Suprapubic skin (tissue), 3 donors: Measurements from ENCODE around the gene KCNK18.
"Not testable (repeated sequence)": the region's sequence is repeated elsewhere in the genome, so short reads cannot be mapped to it uniquely, and the experiment has no call there.

Experiments used
- POLR2A ChIP-seq, 2 donors: fragments of 450-650 bp; IDR thresholded peaks; one replicate each; pipeline ENCODE4 v1.6.1; 2017; ENCODE audit warnings: antibody characterized with exemption in 2 of 2, mild to moderate bottlenecking in 2 of 2, moderate library complexity in 2 of 2
- TF ChIP-seq, protein P1 (sequence below), 2 donors: fragments of 200-600 bp in 1 of 2; fragments of 450-650 bp in 1 of 2; sonication (generic) in 1 of 2; IDR thresholded peaks; one replicate each; pipeline ENCODE4 v1.5.1; 2016 to 2019; ENCODE audit warnings: antibody characterized with exemption in 2 of 2, mild to moderate bottlenecking in 1 of 2, moderate library complexity in 1 of 2

DNA sequence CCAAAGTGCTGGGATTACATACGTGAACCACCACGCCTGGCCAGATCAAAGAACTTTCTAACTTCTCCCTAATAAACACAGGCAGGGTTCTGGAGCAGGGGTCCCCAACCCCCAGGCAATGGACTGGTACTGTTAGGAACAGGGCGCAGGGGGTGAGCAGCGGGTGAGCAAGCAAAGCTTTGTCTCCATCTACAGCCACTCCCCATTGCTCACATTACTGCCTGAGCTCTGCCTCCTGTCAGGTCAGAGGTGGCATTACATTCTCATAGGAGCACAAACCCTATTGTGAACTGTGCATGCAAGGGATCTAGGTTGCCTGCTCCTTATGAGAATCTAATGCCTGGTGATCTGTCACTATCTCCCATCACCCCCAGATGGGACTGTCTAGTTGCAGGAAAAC lies 11.5 kb upstream of the KCNK18 start:
- TF ChIP-seq POLR2A (IDR thresholded peaks at IDR 0.05) = not testable (repeated sequence)
- TF ChIP-seq, protein P1, sequence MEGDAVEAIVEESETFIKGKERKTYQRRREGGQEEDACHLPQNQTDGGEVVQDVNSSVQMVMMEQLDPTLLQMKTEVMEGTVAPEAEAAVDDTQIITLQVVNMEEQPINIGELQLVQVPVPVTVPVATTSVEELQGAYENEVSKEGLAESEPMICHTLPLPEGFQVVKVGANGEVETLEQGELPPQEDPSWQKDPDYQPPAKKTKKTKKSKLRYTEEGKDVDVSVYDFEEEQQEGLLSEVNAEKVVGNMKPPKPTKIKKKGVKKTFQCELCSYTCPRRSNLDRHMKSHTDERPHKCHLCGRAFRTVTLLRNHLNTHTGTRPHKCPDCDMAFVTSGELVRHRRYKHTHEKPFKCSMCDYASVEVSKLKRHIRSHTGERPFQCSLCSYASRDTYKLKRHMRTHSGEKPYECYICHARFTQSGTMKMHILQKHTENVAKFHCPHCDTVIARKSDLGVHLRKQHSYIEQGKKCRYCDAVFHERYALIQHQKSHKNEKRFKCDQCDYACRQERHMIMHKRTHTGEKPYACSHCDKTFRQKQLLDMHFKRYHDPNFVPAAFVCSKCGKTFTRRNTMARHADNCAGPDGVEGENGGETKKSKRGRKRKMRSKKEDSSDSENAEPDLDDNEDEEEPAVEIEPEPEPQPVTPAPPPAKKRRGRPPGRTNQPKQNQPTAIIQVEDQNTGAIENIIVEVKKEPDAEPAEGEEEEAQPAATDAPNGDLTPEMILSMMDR (IDR thresholded peaks at IDR 0.05) = not testable (repeated sequence)
